ENCODE measurements around the gene PKHD1.

Gene PKHD1

DNA sequence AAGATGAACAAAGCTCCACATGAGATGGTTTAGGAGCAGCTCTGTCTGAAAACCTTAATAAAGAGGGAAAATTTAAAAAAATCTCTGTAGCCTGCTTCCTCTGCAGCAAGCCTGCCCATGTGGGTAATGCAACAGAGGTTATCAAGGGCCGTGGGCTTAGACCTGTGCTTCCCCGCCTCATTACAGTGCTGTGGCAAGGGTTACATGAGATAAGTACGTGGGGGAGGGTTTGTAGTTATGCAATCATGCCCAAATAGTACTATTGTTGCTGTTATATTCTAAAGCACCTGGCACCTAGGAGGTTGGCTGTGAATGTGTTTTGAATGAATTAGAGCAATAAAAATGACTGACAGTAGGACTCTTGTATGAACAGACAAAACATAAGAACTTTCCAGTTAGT lies 68.3 kb downstream of the PKHD1 start:
- Histone ChIP-seq H3K27ac (ENCODE audit: low read depth, low read length) (no peak overlapping the region), H3K36me3 (ENCODE audit: control insufficient read depth in 1 of 2, insufficient read depth in 2 of 2, low read length in 2 of 2) (no peaks in the 10 kb centered on the region), H3K9me3 (ENCODE audit: control insufficient read depth in 1 of 2, low read length in 2 of 2) (no peaks in the 10 kb centered on the region), H3K9ac (ENCODE audit: low read depth in 1 of 2, low read length in 2 of 2) (no peak overlapping the region), H3K27me3 (ENCODE audit: control insufficient read depth in 1 of 2, insufficient read depth in 2 of 2, low read length in 2 of 2) (no peaks in the 10 kb centered on the region), H3K4me3 (ENCODE audit: low read depth in 1 of 2, low read length in 2 of 2) (no peak overlapping the region), H3K4me1 (ENCODE audit: control insufficient read depth in 1 of 2, insufficient read depth in 2 of 2, low read length in 2 of 2) (peaks cover 0 to 17% of the 10 kb centered on the region in 2 donors)

DNA sequence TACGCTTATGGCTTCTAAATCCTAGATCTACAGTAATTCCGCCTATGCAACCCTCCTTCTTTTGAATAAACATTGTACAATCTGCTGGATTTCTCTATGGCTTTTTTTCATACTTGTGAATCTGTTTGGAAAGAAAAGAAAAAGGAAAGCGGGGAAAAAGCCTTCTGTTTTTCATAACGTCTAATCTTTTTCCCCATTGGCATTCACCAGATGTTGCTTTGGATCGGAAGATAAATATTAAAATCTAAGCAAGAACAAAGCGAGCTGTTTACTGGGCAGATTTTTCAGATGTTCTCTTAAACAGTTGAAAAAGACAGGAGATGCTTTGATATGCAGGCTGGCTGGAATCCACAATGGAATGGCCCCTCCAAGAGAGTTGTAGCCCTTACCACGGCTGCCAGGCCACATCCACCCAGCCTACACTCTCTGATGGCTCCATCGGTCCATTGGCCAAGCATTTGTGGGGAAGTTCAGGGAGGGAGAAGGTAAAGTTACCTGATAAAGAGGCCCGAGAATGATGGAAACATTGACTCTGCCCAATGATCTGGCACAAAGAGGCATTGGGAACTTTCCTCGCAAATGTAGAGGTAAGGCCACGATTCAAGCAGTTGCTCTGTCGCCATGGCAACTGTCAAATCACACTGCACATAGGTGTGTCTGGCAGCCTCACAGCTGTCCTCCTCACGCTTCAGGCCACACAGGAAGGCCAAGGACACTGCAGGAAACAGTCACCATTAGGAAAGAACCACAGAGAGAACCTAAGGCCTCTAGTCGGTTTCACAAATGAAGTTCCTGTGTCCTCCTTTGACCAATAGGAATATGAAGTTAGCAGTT lies 70.3 kb downstream of the PKHD1 start:
- Histone ChIP-seq H3K9ac (ENCODE audit: low read depth in 1 of 2, low read length in 2 of 2) (no peak overlapping the region), H3K27me3 (ENCODE audit: control insufficient read depth in 1 of 2, insufficient read depth in 2 of 2, low read length in 2 of 2) (no peaks in the 10 kb centered on the region), H3K9me3 (ENCODE audit: control insufficient read depth in 1 of 2, low read length in 2 of 2) (no peaks in the 10 kb centered on the region), H3K36me3 (ENCODE audit: control insufficient read depth in 1 of 2, insufficient read depth in 2 of 2, low read length in 2 of 2) (no peaks in the 10 kb centered on the region), H3K4me3 (ENCODE audit: low read depth in 1 of 2, low read length in 2 of 2) (no peak overlapping the region), H3K4me1 (ENCODE audit: control insufficient read depth in 1 of 2, insufficient read depth in 2 of 2, low read length in 2 of 2) (peaks cover 0 to 17% of the 10 kb centered on the region in 2 donors), H3K27ac (ENCODE audit: low read depth, low read length) (no peak overlapping the region)

DNA sequence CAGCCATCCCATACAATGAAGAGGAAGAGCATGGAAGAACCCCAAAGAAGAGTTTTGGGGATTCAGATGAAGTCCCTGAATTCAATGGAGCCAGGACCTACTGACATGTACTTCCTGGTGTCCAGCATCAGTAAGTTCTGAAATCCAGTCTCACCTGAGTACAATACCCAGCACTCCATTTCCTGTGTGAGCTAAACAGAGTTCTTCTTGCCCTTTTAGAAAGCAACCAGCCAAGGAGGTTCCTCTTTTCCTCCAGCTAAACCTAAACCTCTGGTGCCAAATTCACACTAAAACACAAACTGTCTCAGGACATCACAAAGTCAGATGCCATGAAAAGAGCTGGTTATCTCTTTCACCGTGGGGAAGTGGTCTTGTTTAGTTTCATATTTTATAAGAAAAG lies 71.5 kb downstream of the PKHD1 start:
- Histone ChIP-seq H3K27me3 (ENCODE audit: control insufficient read depth in 1 of 2, insufficient read depth in 2 of 2, low read length in 2 of 2) (no peaks in the 10 kb centered on the region), H3K4me1 (ENCODE audit: control insufficient read depth in 1 of 2, insufficient read depth in 2 of 2, low read length in 2 of 2) (peaks cover 0 to 17% of the 10 kb centered on the region in 2 donors), H3K9ac (ENCODE audit: low read depth in 1 of 2, low read length in 2 of 2) (no peak overlapping the region), H3K4me3 (ENCODE audit: low read depth in 1 of 2, low read length in 2 of 2) (no peak overlapping the region), H3K27ac (ENCODE audit: low read depth, low read length) (no peak overlapping the region), H3K9me3 (ENCODE audit: control insufficient read depth in 1 of 2, low read length in 2 of 2) (no peaks in the 10 kb centered on the region), H3K36me3 (ENCODE audit: control insufficient read depth in 1 of 2, insufficient read depth in 2 of 2, low read length in 2 of 2) (no peaks in the 10 kb centered on the region)

DNA sequence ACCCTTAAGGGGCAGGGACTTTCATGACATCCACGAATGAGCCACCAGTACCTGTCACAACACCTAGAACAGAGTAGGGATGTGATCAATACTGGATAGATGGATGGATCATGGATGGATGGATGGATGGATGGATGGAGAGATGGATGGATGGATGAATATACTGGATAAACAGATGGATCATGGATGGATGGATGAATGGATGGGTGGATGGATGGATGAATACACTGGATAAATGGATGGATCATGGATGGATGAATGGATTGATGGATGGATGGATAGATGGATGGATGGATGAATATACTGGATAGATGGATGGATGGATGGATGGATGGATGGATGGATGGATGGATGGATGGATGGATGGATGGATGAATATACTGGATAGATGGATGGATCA lies 73.0 kb downstream of the PKHD1 start:
- Histone ChIP-seq H3K27me3 (ENCODE audit: control insufficient read depth in 1 of 2, insufficient read depth in 2 of 2, low read length in 2 of 2) (no peaks in the 10 kb centered on the region), H3K9ac (ENCODE audit: low read depth in 1 of 2, low read length in 2 of 2) (no peak overlapping the region), H3K9me3 (ENCODE audit: control insufficient read depth in 1 of 2, low read length in 2 of 2) (no peaks in the 10 kb centered on the region), H3K27ac (ENCODE audit: low read depth, low read length) (no peak overlapping the region), H3K4me3 (ENCODE audit: low read depth in 1 of 2, low read length in 2 of 2) (no peak overlapping the region), H3K4me1 (ENCODE audit: control insufficient read depth in 1 of 2, insufficient read depth in 2 of 2, low read length in 2 of 2) (peaks cover 0 to 6% of the 10 kb centered on the region in 2 donors), H3K36me3 (ENCODE audit: control insufficient read depth in 1 of 2, insufficient read depth in 2 of 2, low read length in 2 of 2) (no peaks in the 10 kb centered on the region)

DNA sequence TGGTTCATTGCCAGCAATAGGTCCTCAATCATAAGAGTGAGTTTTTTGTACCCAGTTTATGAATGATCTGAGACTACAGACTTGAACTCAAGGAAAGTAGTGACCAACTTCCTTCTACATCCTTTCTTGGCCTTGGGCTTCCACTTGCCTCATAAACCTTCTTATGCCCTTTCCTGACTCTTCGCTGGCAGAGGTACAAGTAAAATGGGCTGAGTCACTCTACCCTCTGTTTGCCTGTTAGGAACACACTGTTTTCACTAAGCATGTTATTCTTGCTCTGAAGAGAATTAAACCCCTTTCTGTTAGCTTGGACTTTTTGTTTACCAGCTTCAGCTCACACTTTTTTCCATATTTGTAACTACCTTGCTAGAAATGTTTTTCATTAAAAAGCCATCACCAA lies 74.4 kb downstream of the PKHD1 start:
- H3K36me3 ChIP-seq (ENCODE audit: control insufficient read depth in 1 of 2, insufficient read depth in 2 of 2, low read length in 2 of 2) = no peaks in the 10 kb centered on the region
- H3K4me3 ChIP-seq (ENCODE audit: low read depth in 1 of 2, low read length in 2 of 2) = no peak overlapping the region
- H3K9ac ChIP-seq (ENCODE audit: low read depth in 1 of 2, low read length in 2 of 2) = no peak overlapping the region
- H3K27ac ChIP-seq (ENCODE audit: low read depth, low read length) = no peak overlapping the region
- no peaks in the 10 kb centered on the region for H3K4me1 ChIP-seq (ENCODE audit: control insufficient read depth in 1 of 2, insufficient read depth in 2 of 2, low read length in 2 of 2)
- no peaks in the 10 kb centered on the region for H3K27me3 ChIP-seq (ENCODE audit: control insufficient read depth in 1 of 2, insufficient read depth in 2 of 2, low read length in 2 of 2)
- H3K9me3 ChIP-seq (ENCODE audit: control insufficient read depth in 1 of 2, low read length in 2 of 2) = no peaks in the 10 kb centered on the region

DNA sequence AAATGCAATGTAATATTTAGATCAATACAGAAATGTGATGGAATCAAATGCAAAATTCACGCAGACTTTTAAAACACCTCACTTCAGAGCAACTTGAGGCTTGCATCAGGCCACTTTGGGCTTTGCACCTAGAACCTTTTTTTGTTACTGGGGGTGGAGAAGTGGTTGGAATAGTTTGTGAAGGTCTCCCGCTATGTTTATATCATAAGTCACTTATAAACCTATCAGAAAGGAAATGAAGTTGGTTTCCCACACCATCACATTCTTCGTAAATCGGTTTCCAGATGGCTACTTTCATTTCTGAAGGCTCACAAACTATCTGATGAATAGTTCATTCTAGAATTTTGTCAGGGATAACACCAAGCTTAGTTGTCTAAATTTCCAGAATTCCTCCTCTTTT lies 74.8 kb downstream of the PKHD1 start:
- no peaks in the 10 kb centered on the region for H3K4me1 ChIP-seq (ENCODE audit: control insufficient read depth in 1 of 2, insufficient read depth in 2 of 2, low read length in 2 of 2)
- no peak overlapping the region for H3K9ac ChIP-seq (ENCODE audit: low read depth in 1 of 2, low read length in 2 of 2)
- H3K27me3 ChIP-seq (ENCODE audit: control insufficient read depth in 1 of 2, insufficient read depth in 2 of 2, low read length in 2 of 2) = no peaks in the 10 kb centered on the region
- H3K4me3 ChIP-seq (ENCODE audit: low read depth in 1 of 2, low read length in 2 of 2) = no peak overlapping the region
- H3K36me3 ChIP-seq (ENCODE audit: control insufficient read depth in 1 of 2, insufficient read depth in 2 of 2, low read length in 2 of 2) = no peaks in the 10 kb centered on the region
- H3K9me3 ChIP-seq (ENCODE audit: control insufficient read depth in 1 of 2, low read length in 2 of 2) = no peaks in the 10 kb centered on the region
- H3K27ac ChIP-seq (ENCODE audit: low read depth, low read length) = no peak overlapping the region

DNA sequence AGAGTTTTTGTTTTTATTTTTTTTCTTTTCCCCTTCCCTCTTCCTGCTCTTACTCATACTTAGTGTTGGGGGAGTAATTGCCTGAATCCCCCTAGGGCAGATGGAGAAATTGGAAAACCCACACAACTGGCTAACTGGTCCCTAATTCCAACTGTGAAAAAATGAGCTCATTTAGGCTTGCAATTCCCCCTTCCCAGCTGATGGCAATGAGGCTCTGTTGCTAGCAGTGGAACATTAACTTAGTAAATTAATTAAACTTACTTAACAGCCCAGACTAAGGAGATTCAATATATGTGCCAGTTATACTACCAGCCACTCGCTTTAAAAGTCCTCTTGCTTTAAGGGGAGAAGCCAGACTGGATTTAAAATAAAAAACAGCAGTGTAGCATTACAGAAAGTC lies 76.6 kb downstream of the PKHD1 start:
- no peaks in the 10 kb centered on the region for H3K9me3 ChIP-seq (ENCODE audit: control insufficient read depth in 1 of 2, low read length in 2 of 2)
- no peak overlapping the region for H3K4me3 ChIP-seq (ENCODE audit: low read depth in 1 of 2, low read length in 2 of 2)
- H3K27me3 ChIP-seq (ENCODE audit: control insufficient read depth in 1 of 2, insufficient read depth in 2 of 2, low read length in 2 of 2) = no peaks in the 10 kb centered on the region
- H3K4me1 ChIP-seq (ENCODE audit: control insufficient read depth in 1 of 2, insufficient read depth in 2 of 2, low read length in 2 of 2) = no peaks in the 10 kb centered on the region
- no peaks in the 10 kb centered on the region for H3K36me3 ChIP-seq (ENCODE audit: control insufficient read depth in 1 of 2, insufficient read depth in 2 of 2, low read length in 2 of 2)
- H3K9ac ChIP-seq (ENCODE audit: low read depth in 1 of 2, low read length in 2 of 2) = no peak overlapping the region
- H3K27ac ChIP-seq (ENCODE audit: low read depth, low read length) = no peak overlapping the region

DNA sequence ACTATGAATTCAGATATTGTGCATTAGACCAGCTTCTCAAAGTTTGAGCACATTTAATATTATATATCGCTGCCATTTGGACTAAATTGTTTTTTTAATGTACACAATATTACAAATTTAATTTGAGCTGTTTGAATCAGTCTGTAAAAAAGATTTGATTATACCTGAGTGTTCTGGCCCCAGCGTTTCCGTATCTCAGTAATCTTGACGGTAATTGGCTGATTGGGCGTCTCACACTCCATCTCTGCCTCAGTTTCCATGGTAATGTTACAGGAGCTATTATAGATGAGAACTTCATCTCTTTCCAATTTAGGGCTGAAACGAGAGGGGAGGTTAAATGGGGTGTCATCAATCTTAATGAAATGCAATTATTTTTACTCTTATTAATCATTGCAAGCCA lies 77.3 kb downstream of the PKHD1 start:
- Histone ChIP-seq H3K27ac (ENCODE audit: low read depth, low read length) (no peak overlapping the region), H3K27me3 (ENCODE audit: control insufficient read depth in 1 of 2, insufficient read depth in 2 of 2, low read length in 2 of 2) (no peaks in the 10 kb centered on the region), H3K4me1 (ENCODE audit: control insufficient read depth in 1 of 2, insufficient read depth in 2 of 2, low read length in 2 of 2) (no peaks in the 10 kb centered on the region), H3K36me3 (ENCODE audit: control insufficient read depth in 1 of 2, insufficient read depth in 2 of 2, low read length in 2 of 2) (no peaks in the 10 kb centered on the region), H3K4me3 (ENCODE audit: low read depth in 1 of 2, low read length in 2 of 2) (no peak overlapping the region), H3K9me3 (ENCODE audit: control insufficient read depth in 1 of 2, low read length in 2 of 2) (no peaks in the 10 kb centered on the region), H3K9ac (ENCODE audit: low read depth in 1 of 2, low read length in 2 of 2) (no peak overlapping the region)

DNA sequence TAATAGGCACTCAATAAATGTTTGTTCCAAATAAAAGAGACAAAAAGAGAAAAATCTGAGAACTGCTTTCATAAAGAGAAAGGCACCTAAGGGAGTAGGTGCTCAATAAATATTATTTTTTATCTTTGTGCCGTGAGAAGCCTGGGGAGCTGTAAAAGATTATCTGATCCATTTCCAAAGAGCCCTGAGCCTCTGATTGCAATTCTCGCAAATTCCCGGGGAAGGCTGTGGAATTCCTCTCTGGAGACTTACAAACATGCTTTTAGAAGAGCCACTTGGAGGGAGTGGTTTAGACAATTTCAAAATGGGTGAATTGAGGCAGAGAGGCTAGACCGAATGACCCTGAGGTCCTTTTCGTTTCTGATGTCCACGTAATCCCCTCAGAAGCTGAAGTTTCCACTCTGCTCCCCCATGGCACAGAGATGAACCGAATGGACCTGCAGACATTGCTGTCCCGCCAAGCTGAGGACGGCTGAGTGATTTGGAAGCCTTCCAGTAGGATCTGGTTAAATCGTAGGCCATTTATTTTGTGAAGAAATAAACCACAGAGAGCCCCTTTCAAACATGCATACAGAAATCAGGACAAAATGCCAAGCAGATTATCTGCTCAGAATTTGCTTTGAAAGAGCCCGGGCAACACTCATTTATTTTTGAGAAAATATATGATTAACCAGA lies 77.8 kb downstream of the PKHD1 start:
- Histone ChIP-seq H3K4me1 (ENCODE audit: control insufficient read depth in 1 of 2, insufficient read depth in 2 of 2, low read length in 2 of 2) (no peaks in the 10 kb centered on the region), H3K4me3 (ENCODE audit: low read depth in 1 of 2, low read length in 2 of 2) (no peak overlapping the region), H3K27ac (ENCODE audit: low read depth, low read length) (no peak overlapping the region), H3K9ac (ENCODE audit: low read depth in 1 of 2, low read length in 2 of 2) (no peak overlapping the region), H3K9me3 (ENCODE audit: control insufficient read depth in 1 of 2, low read length in 2 of 2) (no peaks in the 10 kb centered on the region), H3K27me3 (ENCODE audit: control insufficient read depth in 1 of 2, insufficient read depth in 2 of 2, low read length in 2 of 2) (no peaks in the 10 kb centered on the region), H3K36me3 (ENCODE audit: control insufficient read depth in 1 of 2, insufficient read depth in 2 of 2, low read length in 2 of 2) (no peaks in the 10 kb centered on the region)

DNA sequence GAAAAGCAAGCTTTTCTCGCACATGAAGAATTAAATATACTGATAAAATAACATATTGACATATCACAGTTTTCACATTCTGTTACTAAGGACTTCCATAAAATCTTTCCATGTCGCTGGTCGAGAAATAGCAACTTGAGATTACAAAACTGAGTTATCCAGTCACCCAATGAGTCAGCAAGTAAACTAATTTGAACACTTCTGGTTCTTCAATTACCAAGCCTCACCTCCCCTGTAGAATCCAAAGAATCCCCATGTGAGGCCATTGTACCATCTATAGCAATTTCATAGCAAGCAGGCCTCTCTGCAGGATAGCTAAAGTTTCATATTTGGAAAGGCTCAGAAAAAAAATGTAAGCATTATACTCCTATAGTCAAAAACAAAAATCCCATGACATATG lies 87.3 kb downstream of the PKHD1 start:
- H3K27ac ChIP-seq (ENCODE audit: low read depth, low read length) = no peak overlapping the region
- peaks cover 3 to 6% of the 10 kb centered on the region in 2 donors for H3K4me1 ChIP-seq (ENCODE audit: control insufficient read depth in 1 of 2, insufficient read depth in 2 of 2, low read length in 2 of 2)
- H3K27me3 ChIP-seq (ENCODE audit: control insufficient read depth in 1 of 2, insufficient read depth in 2 of 2, low read length in 2 of 2) = no peaks in the 10 kb centered on the region
- H3K36me3 ChIP-seq (ENCODE audit: control insufficient read depth in 1 of 2, insufficient read depth in 2 of 2, low read length in 2 of 2) = no peaks in the 10 kb centered on the region
- no peaks in the 10 kb centered on the region for H3K9me3 ChIP-seq (ENCODE audit: control insufficient read depth in 1 of 2, low read length in 2 of 2)
- H3K4me3 ChIP-seq (ENCODE audit: low read depth in 1 of 2, low read length in 2 of 2) = no peak overlapping the region
- H3K9ac ChIP-seq (ENCODE audit: low read depth in 1 of 2, low read length in 2 of 2) = no peak overlapping the region
